Measurements from ENCODE around the gene AFMID.
"Not testable (repeated sequence)": the region's sequence is repeated elsewhere in the genome, so short reads cannot be mapped to it uniquely, and the experiment has no call there.

The AFMID gene

GRCh38 chr17:78186692-78187595 is at the start of gene AFMID, which contains the start of gene TK1:
AFMID (plus strand) TSS chr17:78187362; CDS start chr17:78187371, 9 bp downstream.
TK1 (minus strand) TSS chr17:78187052; CDS start chr17:78186994, 58 bp downstream.
- DNase-seq (ENCODE audit: low read depth in 2 of 2), result peak; percentile 96 to 97

GRCh38 chr17:78137392-78138203 is 49.6 kb upstream of the AFMID start:
- no peak for DNase-seq (ENCODE audit: low read depth in 2 of 2)

GRCh38 chr17:78138204-78139060 is 48.7 kb upstream of the AFMID start:
- DNase-seq (ENCODE audit: low read depth in 2 of 2), result no peak

GRCh38 chr17:78139861-78140168 is 47.3 kb upstream of the AFMID start:
- not testable (repeated sequence) for DNase-seq (ENCODE audit: low read depth in 2 of 2)

- DNase-seq (ENCODE audit: low read depth in 2 of 2), result peak; percentile 95 to 98
Observed at GRCh38 chr17:78140169-78141051, 46.8 kb upstream of the AFMID start.

GRCh38 chr17:78141437-78142118 is 45.6 kb upstream of the AFMID start:
- DNase-seq (ENCODE audit: low read depth in 2 of 2), result no peak

GRCh38 chr17:78142119-78142861 is 44.9 kb upstream of the AFMID start:
- no peak for DNase-seq (ENCODE audit: low read depth in 2 of 2)

GRCh38 chr17:78143214-78144146 is 43.7 kb upstream of the AFMID start:
- DNase-seq (ENCODE audit: low read depth in 2 of 2), result no peak

- DNase-seq (ENCODE audit: low read depth in 2 of 2), result no peak
Observed at GRCh38 chr17:78144147-78144719, 42.9 kb upstream of the AFMID start.

- DNase-seq (ENCODE audit: low read depth in 2 of 2), result no peak
Observed at GRCh38 chr17:78144736-78145641, 42.2 kb upstream of the AFMID start.

- no peak for DNase-seq (ENCODE audit: low read depth in 2 of 2)
Observed at GRCh38 chr17:78146471-78146869, 40.7 kb upstream of the AFMID start.

GRCh38 chr17:78146881-78147280 is 40.3 kb upstream of the AFMID start:
- DNase-seq (ENCODE audit: low read depth in 2 of 2), result no peak

GRCh38 chr17:78147315-78147998 is 39.7 kb upstream of the AFMID start:
- no peak for DNase-seq (ENCODE audit: low read depth in 2 of 2)

GRCh38 chr17:78148286-78149016 is 38.7 kb upstream of the AFMID start:
- no peak for DNase-seq (ENCODE audit: low read depth in 2 of 2)

GRCh38 chr17:78151514-78152008 is 35.6 kb upstream of the AFMID start:
- DNase-seq (ENCODE audit: low read depth in 2 of 2), result no peak

All from stimulated activated CD8-positive, alpha-beta memory T cell treated with anti-CD3 and anti-CD28 coated beads, Interleukin-2, amount 100 ng/mL, for 48 hours (primary cell).